Measurements from ENCODE around the gene GRPEL1. TPM values are rescaled to one million over a fixed set of nuclear protein-coding genes. Genes with fewer than 3 reads are reported as not detected.
"Not testable (repeated sequence)": the region's sequence is repeated elsewhere in the genome, so short reads cannot be mapped to it uniquely, and the experiment has no call there.

The GRPEL1 gene
- total RNA-seq, 1 experiment from 2014 or later, result 49.9 TPM

DNA sequence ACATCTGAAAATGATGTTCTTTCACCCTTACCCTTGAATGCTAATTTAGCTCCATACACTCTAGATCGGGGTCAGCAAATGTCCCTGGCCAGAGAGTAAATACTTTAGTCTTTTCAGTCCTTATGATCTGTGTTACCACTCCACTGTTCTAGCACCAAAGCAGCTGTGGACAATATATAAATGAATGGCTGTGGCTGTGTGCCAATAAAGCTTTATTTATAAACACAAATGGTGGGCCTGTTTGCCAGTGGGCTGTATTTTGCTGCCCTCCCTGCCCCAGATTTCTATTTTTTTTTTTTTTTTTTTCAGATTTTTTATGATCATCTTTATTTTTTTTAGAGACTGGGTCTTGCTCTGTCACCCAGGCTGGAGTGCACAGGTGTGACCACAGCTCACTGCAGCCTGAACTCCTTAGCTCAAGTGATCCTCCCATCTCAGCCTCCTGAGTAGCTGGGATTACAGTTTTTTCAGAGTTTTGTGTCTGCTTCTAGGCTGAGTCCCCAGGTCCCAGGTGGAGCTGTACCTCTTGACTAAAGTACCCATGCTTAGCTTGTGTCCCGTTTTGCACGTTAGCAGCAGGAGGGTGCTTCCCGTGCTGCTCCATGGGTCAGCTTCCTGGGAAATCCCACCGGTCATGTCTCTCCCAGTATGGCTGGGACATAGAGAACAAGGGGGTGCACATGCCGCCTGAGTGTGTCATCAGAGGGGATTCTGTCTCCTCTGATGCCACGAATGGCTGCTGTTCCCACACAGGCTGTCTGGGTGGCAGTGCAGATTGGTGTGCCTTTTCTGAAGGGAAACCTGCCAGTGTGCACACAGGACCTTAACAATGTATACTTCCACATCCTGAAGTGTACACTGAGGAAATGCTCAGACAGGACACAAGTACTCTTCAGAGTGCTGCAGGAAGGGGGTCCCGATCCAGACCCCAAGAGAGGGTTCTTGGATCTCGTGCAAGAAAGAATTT is 16.0 kb upstream of the GRPEL1 start:
- no peak overlapping the region for H2AFZ ChIP-seq
- no peaks in the 10 kb centered on the region for H3K4me1 ChIP-seq (replicated peaks; ENCODE audit: insufficient read depth)
- no peak for DNase-seq
- CTCF ChIA-PET, result interaction anchor here (0.6 to 0.8 kb wide), 3 partner anchors 155 to 419 kb away, joined by 3 to 5 read pairs (median 4); no protein-coding TSS in a partner anchor
- intact Hi-C loops (cut with micrococcal nuclease; ENCODE audit: unreplicated experiment), result loop anchor here (2.0 to 5.0 kb wide), 3 partner anchors 363 to 742 kb away; no protein-coding TSS in a partner anchor
- BruUV-seq (replicated peaks), result no TSS peak
- no peaks in the 10 kb centered on the region for H3K9me3 ChIP-seq (ENCODE audit: insufficient read depth, low read depth)
- H3K4me3 ChIP-seq, result peak overlapping the region; percentile 18; the same call in 1 of the 2 replicates
- H4K20me1 ChIP-seq (ENCODE audit: insufficient read depth), result no peaks in the 10 kb centered on the region
- no peaks in the 10 kb centered on the region for H3K9me2 ChIP-seq (ENCODE audit: insufficient read depth)
- POLR2A ChIA-PET (ENCODE audit: unreplicated experiment), result interaction anchor here (0.6 to 0.7 kb wide), 2 partner anchors 49 to 210 kb away, joined by 3 to 23 read pairs; no protein-coding TSS in a partner anchor
- no peaks in the 10 kb centered on the region for H3K36me3 ChIP-seq (ENCODE audit: low read depth)
- TF ChIP-seq EZH2 (IDR thresholded peaks at IDR 0.05; ENCODE audit: low read depth), result no peak
- TF ChIP-seq, protein P1, sequence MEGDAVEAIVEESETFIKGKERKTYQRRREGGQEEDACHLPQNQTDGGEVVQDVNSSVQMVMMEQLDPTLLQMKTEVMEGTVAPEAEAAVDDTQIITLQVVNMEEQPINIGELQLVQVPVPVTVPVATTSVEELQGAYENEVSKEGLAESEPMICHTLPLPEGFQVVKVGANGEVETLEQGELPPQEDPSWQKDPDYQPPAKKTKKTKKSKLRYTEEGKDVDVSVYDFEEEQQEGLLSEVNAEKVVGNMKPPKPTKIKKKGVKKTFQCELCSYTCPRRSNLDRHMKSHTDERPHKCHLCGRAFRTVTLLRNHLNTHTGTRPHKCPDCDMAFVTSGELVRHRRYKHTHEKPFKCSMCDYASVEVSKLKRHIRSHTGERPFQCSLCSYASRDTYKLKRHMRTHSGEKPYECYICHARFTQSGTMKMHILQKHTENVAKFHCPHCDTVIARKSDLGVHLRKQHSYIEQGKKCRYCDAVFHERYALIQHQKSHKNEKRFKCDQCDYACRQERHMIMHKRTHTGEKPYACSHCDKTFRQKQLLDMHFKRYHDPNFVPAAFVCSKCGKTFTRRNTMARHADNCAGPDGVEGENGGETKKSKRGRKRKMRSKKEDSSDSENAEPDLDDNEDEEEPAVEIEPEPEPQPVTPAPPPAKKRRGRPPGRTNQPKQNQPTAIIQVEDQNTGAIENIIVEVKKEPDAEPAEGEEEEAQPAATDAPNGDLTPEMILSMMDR (conservative IDR thresholded peaks at IDR 0.05), result no peak
- no peaks in the 10 kb centered on the region for H3K27me3 ChIP-seq (ENCODE audit: insufficient read depth, low read depth)
- no peaks in the 10 kb centered on the region for H3K79me2 ChIP-seq (ENCODE audit: low read depth)
- H3K27ac ChIP-seq, result no peak overlapping the region
- peak overlapping the region; percentile 42 for H3K4me2 ChIP-seq
- H3F3A ChIP-seq (ENCODE audit: insufficient read depth, low read depth), result no peaks in the 10 kb centered on the region

DNA sequence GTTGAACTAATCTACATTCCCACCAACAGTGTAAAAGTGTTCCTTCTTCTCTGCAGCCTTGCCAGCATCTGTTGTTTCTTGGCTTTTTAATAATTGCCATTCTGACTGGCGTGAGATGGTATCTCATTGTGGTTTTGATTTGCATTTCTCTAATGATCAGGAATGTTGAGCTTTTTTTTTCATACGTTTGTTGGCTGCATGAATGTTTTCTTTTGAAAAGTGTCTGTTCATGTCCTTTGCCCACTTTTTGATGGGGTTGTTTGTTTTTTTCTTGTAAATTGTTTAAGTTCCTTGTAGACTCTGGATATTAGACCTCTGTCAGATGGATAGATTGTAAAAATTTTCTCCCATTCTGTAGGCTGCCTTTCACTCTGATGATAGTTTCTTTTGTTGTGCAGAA is 12.0 kb upstream of the GRPEL1 start:
- H3K36me3 ChIP-seq (ENCODE audit: low read depth); H2AFZ ChIP-seq; POLR2A ChIA-PET (ENCODE audit: unreplicated experiment); H3K4me2 ChIP-seq; DNase-seq; H3K79me2 ChIP-seq (ENCODE audit: low read depth); H3K4me1 ChIP-seq (replicated peaks; ENCODE audit: insufficient read depth); H3K9me3 ChIP-seq (ENCODE audit: insufficient read depth, low read depth); H3K27ac ChIP-seq; H4K20me1 ChIP-seq (ENCODE audit: insufficient read depth); H3K4me3 ChIP-seq; H3K9me2 ChIP-seq (ENCODE audit: insufficient read depth); H3F3A ChIP-seq (ENCODE audit: insufficient read depth, low read depth); H3K27me3 ChIP-seq (ENCODE audit: insufficient read depth, low read depth); BruUV-seq (replicated peaks): not testable (repeated sequence)
- intact Hi-C loops (cut with micrococcal nuclease; ENCODE audit: unreplicated experiment), result loop anchor here (5.0 kb wide), 1 partner anchor 738 kb away; no protein-coding TSS in a partner anchor
- CTCF ChIA-PET, result interaction anchor here (0.7 to 1.1 kb wide), 2 partner anchors 9 to 36 kb away, joined by 3 read pairs; no protein-coding TSS in a partner anchor

DNA sequence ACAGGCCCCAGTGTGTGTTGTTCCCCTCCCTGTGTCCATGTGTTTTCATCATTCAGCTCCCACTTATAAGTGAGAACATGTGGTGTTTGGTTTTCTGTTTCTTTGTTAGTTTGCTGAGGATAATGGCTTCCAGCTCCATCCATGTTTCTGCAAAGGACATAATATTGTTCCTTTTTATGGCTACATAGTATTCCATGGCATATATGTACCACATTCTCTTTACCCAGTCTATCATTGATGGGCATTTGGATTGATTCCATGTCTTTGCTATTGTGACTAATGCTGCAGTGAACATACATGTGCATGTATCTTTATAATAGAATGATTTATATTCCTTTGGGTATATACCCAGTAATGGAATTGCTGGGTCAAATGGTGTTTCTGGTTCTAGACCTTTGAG is 11.6 kb upstream of the GRPEL1 start:
- CTCF ChIA-PET, result interaction anchor here (0.8 kb wide), 1 partner anchor 10 kb away, joined by 4 read pairs; no protein-coding TSS in a partner anchor
- DNase-seq; H2AFZ ChIP-seq; H3K27me3 ChIP-seq (ENCODE audit: insufficient read depth, low read depth); H3K79me2 ChIP-seq (ENCODE audit: low read depth); BruUV-seq (replicated peaks); POLR2A ChIA-PET (ENCODE audit: unreplicated experiment); H3K4me3 ChIP-seq; H3K36me3 ChIP-seq (ENCODE audit: low read depth); H3K4me2 ChIP-seq; H3K27ac ChIP-seq; H3F3A ChIP-seq (ENCODE audit: insufficient read depth, low read depth); H3K4me1 ChIP-seq (replicated peaks; ENCODE audit: insufficient read depth); H3K9me2 ChIP-seq (ENCODE audit: insufficient read depth); H3K9me3 ChIP-seq (ENCODE audit: insufficient read depth, low read depth); H4K20me1 ChIP-seq (ENCODE audit: insufficient read depth); intact Hi-C loops (cut with micrococcal nuclease; ENCODE audit: unreplicated experiment): not testable (repeated sequence)

DNA sequence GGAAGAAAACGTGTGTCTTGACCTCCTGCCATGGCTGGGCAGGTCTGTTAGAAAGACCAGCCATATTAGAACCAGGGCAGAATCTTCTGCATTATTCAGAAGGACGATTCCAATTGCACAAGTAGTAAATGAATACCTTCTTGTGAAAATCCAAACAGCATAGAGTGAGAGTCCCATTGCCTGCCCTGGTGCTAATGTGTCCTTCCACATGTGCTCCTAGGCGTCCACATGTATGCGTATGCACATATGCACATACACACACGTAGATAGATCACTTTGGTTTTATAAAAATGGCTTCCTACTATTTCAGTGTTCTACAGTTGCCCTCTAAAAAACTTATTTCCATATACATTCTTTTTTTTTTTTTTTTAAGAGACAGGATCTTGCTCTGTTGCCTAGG is 10.2 kb upstream of the GRPEL1 start:
- Histone ChIP-seq H4K20me1 (ENCODE audit: insufficient read depth) (no peaks in the 10 kb centered on the region), H3K4me1 (replicated peaks; ENCODE audit: insufficient read depth) (peaks cover 9% of the 10 kb centered on the region; the same call in 1 of the 2 replicates), H3K27ac (no peak overlapping the region), H3K4me2 (no peak overlapping the region), H3K9me2 (ENCODE audit: insufficient read depth) (no peaks in the 10 kb centered on the region), H3F3A (ENCODE audit: insufficient read depth, low read depth) (no peaks in the 10 kb centered on the region), H3K27me3 (ENCODE audit: insufficient read depth, low read depth) (no peaks in the 10 kb centered on the region), H3K79me2 (ENCODE audit: low read depth) (no peaks in the 10 kb centered on the region), H2AFZ (no peak overlapping the region), H3K9me3 (ENCODE audit: insufficient read depth, low read depth) (no peaks in the 10 kb centered on the region), H3K4me3 (no peak overlapping the region), H3K36me3 (ENCODE audit: low read depth) (no peaks in the 10 kb centered on the region)
- TF ChIP-seq EZH2 (IDR thresholded peaks at IDR 0.05; ENCODE audit: low read depth), result no peak
- TF ChIP-seq, protein P1 (conservative IDR thresholded peaks at IDR 0.05), result no peak
- ChIA-PET CTCF (no interaction called here), POLR2A (ENCODE audit: unreplicated experiment) (no interaction called here)
- intact Hi-C loops (cut with micrococcal nuclease; ENCODE audit: unreplicated experiment), result no loop called here
- no TSS peak for BruUV-seq (replicated peaks)
- DNase-seq, result no peak
